Peyer's patch (tissue), 4 donors: ENCODE results near the gene SCYGR6.

Source experiments
- POLR2A ChIP-seq, 2 donors: fragments of 450-650 bp; IDR thresholded peaks; one replicate each; pipeline ENCODE4 v1.5.1; 2017; ENCODE audit warnings: antibody characterized with exemption in 2 of 2, mild to moderate bottlenecking in 2 of 2, moderate library complexity in 2 of 2
- TF ChIP-seq, protein P1 (sequence below), 6 experiments: fragments of 450-650 bp in 4 of 6; fragments of 200-600 bp in 2 of 6; sonication (generic) in 1 of 6; IDR thresholded peaks; one replicate each; pipeline ENCODE4 v1.5.1; 2017 to 2019; ENCODE audit warnings: antibody characterized with exemption in 6 of 6, mild to moderate bottlenecking in 3 of 6, moderate library complexity in 1 of 6

DNA sequence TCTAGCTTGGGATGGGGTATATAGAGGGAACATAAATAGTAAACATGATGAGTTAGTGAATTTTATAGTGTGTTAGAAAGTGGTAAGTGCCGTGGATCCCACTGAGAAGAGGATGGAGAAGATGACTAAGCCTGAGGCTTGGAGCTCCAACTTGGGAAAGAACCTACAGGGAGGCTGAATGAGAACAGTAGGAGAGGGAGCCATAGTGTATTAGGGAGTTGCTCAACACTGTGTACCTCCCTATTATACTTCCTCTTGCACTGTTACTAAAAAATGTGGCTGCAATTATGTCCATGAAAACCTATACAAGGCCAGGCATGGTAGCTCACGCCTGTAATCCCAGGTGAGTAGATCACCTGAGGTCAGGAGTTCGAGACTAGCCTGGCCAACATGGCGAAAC, 3.9 kb downstream of the SCYGR6 start:
- TF ChIP-seq, protein P1, sequence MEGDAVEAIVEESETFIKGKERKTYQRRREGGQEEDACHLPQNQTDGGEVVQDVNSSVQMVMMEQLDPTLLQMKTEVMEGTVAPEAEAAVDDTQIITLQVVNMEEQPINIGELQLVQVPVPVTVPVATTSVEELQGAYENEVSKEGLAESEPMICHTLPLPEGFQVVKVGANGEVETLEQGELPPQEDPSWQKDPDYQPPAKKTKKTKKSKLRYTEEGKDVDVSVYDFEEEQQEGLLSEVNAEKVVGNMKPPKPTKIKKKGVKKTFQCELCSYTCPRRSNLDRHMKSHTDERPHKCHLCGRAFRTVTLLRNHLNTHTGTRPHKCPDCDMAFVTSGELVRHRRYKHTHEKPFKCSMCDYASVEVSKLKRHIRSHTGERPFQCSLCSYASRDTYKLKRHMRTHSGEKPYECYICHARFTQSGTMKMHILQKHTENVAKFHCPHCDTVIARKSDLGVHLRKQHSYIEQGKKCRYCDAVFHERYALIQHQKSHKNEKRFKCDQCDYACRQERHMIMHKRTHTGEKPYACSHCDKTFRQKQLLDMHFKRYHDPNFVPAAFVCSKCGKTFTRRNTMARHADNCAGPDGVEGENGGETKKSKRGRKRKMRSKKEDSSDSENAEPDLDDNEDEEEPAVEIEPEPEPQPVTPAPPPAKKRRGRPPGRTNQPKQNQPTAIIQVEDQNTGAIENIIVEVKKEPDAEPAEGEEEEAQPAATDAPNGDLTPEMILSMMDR (IDR thresholded peaks at IDR 0.05), result no peak
- TF ChIP-seq POLR2A (IDR thresholded peaks at IDR 0.05), result no peak
